ACC112 (cell line): ENCODE results near the gene DCLK1.

Source experiments
- H2AFZ ChIP-seq: fragments of 200-600 bp; sonication (generic); one replicate; pipeline ENCODE4 v1.6.0; 2017; ENCODE audit warnings: antibody characterized with exemption, low read length; ENCODE audit not compliant: unreplicated experiment
- H3K27ac ChIP-seq: fragments of 200-600 bp; sonication (generic); 2 replicates; pipeline ENCODE4 v1.5.1; 2014; ENCODE audit warnings: low read depth, mild to moderate bottlenecking, antibody characterized with exemption, low read length, moderate library complexity
- H3K27me3 ChIP-seq: fragments of 200-600 bp; sonication (generic); 2 replicates; pipeline ENCODE4 v1.6.1; 2014; ENCODE audit warnings: mild to moderate bottlenecking, antibody characterized with exemption, low read length, moderate library complexity, mixed read lengths; ENCODE audit not compliant: insufficient read depth
- H3K36me3 ChIP-seq: fragments of 200-600 bp; sonication (generic); 2 replicates; pipeline ENCODE4 v1.6.1; 2016; ENCODE audit warnings: mild to moderate bottlenecking, antibody characterized with exemption, low read length, moderate library complexity, mixed read lengths; ENCODE audit not compliant: insufficient read depth
- H3K4me1 ChIP-seq: fragments of 200-600 bp; sonication (generic); one replicate; pipeline ENCODE4 v1.6.1; 2016; ENCODE audit warnings: low read length, mixed read lengths; ENCODE audit not compliant: insufficient read depth, unreplicated experiment, control insufficient read depth
- H3K4me3 ChIP-seq: fragments of 200-600 bp; sonication (generic); 2 replicates; pipeline ENCODE4 v1.5.1; 2014; ENCODE audit warnings: mild to moderate bottlenecking, low read depth, low read length
- H3K79me2 ChIP-seq: fragments of 200-600 bp; sonication (generic); one replicate; pipeline ENCODE4 v1.6.0; 2016; ENCODE audit warnings: low read length; ENCODE audit not compliant: control insufficient read depth, unreplicated experiment, insufficient read depth

DCLK1 gene

DNA sequence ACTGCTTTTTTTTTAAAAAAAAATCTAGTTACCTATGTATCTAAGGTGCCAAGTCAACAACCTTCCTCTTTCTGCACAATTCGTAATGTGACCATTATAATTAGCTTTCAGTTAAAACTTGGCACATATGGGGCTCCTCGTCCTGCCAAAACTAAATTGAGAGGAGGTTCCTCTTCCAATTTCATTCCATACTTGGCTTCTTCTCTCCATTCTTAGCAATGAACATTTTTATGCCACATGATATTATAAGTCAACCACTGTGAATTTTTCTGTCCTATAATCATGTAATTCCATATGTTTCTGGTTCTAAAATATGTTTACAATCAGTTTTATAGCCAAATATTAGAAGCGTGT lies 177.0 kb downstream of the DCLK1 start:
- Histone ChIP-seq H3K36me3 (no peaks in the 10 kb centered on the region), H3K27ac (no peak overlapping the region), H3K27me3 (no peaks in the 10 kb centered on the region), H3K4me1 (peaks cover 10% of the 10 kb centered on the region), H2AFZ (no peak overlapping the region), H3K79me2 (no peaks in the 10 kb centered on the region), H3K4me3 (no peak overlapping the region)

DNA sequence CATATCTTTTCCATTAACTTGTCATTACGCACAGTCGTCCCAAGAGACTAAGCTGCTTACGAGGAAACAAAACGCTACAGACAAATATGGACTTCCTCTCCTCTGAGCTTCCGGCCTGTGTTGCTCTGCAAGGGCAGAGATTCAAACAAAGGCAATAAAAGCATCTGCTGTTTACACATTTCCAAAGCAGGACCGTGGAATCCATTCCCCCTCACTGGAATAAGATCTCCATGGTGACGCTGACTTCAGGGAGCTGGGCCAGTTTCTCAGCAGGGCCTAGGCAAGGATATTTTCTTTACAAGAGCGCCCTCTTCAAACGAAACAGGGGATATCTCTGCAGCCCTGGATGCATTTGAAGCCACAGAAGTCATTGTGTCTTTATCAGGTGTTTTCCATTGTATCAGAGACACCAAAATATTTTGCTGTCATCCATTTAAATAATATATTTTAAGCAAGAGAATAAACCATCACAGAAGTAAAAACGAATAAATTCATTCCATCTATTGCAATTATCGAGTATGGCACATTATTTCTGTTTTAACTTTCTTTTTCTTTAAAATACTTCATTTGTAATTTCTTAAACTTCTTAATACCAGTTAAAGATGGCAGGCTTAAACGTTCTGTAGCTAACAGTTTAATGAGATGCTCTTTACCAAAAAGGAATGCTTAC lies 177.5 kb downstream of the DCLK1 start:
- peak overlapping the region; percentile 26; the same call in 1 of the 2 replicates for H3K27ac ChIP-seq
- no peaks in the 10 kb centered on the region for H3K36me3 ChIP-seq
- H3K27me3 ChIP-seq = no peaks in the 10 kb centered on the region
- H3K4me3 ChIP-seq = peak overlapping the region; percentile 47; the same call in 1 of the 2 replicates
- H3K79me2 ChIP-seq = no peaks in the 10 kb centered on the region
- peak overlapping the region; percentile 20 for H2AFZ ChIP-seq
- H3K4me1 ChIP-seq = peaks cover 8% of the 10 kb centered on the region

DNA sequence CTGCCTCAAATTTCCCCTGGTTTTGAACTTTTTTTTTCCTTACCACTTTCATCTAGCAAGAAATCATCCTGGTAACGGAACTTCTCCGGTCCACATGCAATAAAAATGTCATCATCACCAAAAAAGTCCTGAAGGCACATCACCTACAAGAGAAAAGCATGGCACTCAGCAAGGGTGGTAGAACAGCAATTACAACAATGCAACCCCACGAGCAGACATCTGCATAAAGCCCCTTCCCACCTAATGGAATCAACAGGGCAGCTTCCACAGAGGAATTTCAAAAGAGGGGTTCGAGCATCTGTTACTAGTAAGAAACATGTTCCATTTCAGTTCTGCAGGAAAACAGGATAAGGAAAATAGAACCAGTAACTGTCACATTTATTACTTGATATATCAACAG lies 183.9 kb downstream of the DCLK1 start:
- H3K27me3 ChIP-seq = no peaks in the 10 kb centered on the region
- no peak overlapping the region for H3K27ac ChIP-seq
- no peaks in the 10 kb centered on the region for H3K4me1 ChIP-seq
- no peaks in the 10 kb centered on the region for H3K36me3 ChIP-seq
- H3K4me3 ChIP-seq = no peak overlapping the region
- no peaks in the 10 kb centered on the region for H3K79me2 ChIP-seq
- H2AFZ ChIP-seq = no peak overlapping the region

DNA sequence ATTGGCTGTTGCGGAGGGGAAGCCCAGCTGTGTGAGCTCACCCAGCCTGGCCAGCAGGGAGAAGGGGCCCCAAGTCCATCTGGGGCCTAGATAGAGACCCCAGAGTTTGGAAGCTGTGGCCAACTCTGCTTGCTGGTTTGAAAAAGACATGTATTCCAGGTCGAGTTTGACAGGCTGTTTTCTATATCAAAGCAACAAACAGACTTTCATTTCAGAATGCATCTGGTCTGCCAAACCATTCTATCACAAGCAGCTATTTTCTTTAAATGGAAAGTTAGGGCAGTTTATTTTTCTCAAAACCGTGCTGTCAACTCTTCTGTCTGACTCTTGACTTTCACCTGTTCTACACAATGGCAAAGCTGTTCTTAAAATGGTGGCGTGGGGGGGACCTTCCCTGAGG lies 185.8 kb downstream of the DCLK1 start:
- H3K4me1 ChIP-seq = no peaks in the 10 kb centered on the region
- no peak overlapping the region for H2AFZ ChIP-seq
- H3K27ac ChIP-seq = no peak overlapping the region

DNA sequence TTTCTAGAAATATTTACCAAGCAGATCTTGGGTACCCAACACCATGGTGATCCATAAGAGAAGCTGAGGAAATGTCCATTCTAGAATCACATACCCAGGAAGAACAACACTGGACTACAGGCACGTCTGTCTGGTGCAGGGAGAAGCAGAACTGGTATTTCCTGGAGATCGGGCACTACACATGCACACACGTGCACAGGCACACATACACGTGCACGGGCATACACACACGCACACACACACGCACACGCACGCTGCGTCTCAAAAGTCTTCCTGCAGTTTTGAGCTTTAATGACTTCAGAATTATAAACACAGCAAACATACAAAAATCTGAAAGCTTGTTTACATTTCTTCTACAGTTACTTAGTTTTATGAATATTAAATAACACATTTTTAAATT lies 189.8 kb downstream of the DCLK1 start:
- H3K27me3 ChIP-seq = no peaks in the 10 kb centered on the region
- no peak overlapping the region for H2AFZ ChIP-seq
- H3K27ac ChIP-seq = no peak overlapping the region
- no peaks in the 10 kb centered on the region for H3K79me2 ChIP-seq
- H3K36me3 ChIP-seq = no peaks in the 10 kb centered on the region
- H3K4me3 ChIP-seq = no peak overlapping the region
- no peaks in the 10 kb centered on the region for H3K4me1 ChIP-seq

More for the DNA sequence above, 185.8 kb downstream of the DCLK1 start:
- Histone ChIP-seq H3K79me2 (no peaks in the 10 kb centered on the region), H3K36me3 (no peaks in the 10 kb centered on the region), H3K27me3 (no peaks in the 10 kb centered on the region), H3K4me3 (no peak overlapping the region)

DNA sequence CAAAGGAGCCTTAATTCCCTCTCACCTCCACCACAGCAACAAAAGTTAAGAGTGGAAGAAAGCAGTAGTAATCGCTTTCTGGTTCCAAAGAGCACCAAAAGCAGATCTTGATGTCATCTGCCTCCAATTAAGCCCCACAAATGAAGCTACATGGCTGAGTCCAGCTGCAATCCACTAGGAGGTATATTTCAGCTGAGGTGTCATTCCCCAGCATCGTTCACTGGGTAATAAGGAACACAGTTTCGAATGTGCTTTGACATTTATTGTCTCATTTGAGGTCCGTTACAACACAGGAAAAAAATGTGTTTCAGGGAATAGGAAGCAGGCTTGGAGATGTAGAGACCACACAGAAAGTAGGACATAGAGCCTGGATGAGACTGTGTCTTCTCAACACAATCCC lies 190.4 kb downstream of the DCLK1 start:
- Histone ChIP-seq H3K27ac (no peak overlapping the region), H3K36me3 (no peaks in the 10 kb centered on the region), H3K4me3 (no peak overlapping the region), H2AFZ (no peak overlapping the region), H3K79me2 (no peaks in the 10 kb centered on the region), H3K4me1 (no peaks in the 10 kb centered on the region), H3K27me3 (no peaks in the 10 kb centered on the region)

DNA sequence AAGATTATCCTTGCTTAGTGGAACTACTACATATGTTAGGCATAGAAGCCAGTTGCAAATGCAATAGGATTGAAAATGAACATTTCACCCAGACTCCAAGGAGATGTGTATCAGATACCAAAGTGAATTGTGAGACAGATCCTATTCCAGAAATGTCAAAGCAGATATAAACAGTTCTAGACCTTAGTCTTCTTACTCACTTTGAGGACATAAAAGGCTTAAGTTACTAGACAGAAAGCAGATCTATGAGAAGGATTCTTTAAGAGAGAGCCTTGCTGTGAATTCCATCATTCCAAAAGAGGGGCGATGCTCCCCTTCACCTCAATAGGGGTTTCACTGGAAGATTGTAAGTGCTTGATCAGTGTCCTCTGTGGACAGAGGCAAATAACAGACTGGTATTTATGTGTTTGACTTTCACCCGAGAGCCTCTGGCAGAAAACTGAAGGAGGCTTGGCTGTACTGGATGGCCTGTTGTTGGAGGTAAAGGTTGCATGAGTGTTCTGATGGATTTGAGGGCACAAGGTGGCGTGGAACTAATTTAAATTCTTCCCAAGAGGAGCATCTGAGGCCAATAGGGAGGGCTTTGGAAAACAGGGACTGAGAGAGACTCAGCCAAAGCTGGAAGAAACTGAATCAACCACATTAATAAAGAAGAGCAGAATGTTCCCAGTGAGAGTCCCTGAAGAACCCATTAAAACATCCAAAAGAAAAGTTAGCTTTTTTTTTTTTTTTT lies 194.8 kb downstream of the DCLK1 start:
- no peak overlapping the region for H3K4me3 ChIP-seq
- no peaks in the 10 kb centered on the region for H3K4me1 ChIP-seq
- no peaks in the 10 kb centered on the region for H3K36me3 ChIP-seq
- no peak overlapping the region for H3K27ac ChIP-seq
- no peak overlapping the region for H2AFZ ChIP-seq
- H3K79me2 ChIP-seq = no peaks in the 10 kb centered on the region
- no peaks in the 10 kb centered on the region for H3K27me3 ChIP-seq

DNA sequence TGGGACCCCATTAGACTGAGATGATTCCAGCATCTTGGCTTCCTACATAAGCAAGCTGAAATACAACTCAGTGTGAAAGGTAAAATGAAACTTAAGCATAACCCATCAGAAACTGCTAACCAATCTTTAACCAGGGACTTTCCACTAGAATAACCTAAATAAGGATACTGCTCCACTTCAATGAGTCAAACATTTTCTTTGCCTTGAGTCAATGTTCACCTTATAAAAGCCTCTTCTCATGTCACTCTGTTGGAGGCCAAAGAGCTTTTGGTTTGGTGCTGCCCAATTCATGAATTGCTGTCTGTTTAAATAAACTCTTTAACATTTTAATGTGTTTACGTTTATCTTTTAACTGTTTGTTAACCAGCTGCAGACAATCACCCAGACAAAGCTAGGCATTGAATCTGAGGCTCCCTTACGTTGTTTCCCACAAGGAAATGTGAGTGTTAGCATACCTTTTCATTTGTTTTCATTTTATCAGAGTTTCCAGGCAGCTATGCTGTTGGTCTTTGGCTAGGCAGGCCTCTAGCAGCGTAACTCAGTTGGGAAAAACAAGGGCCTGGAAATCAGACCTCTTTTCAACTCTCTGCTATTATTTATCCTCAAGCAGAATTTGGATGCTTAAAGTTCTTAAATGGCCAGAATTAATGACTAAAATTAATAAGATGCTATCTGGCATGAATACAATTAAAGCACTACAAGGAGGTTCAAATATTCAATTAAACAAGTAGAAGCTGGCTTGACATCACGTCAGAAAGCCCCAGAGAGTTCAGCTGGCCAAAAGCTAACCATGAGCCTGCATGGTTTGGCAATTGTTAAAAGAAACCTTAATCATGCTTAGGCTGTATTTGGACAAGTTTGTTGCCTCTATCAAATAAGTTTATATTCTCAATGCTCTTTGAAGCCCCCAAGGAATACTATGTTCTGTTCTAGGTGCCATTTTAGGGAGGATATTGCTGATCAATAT lies 200.2 kb downstream of the DCLK1 start:
- H3K4me3 ChIP-seq = no peak overlapping the region
- no peaks in the 10 kb centered on the region for H3K79me2 ChIP-seq
- peaks cover 25% of the 10 kb centered on the region for H3K4me1 ChIP-seq
- no peak overlapping the region for H2AFZ ChIP-seq
- H3K27ac ChIP-seq = no peak overlapping the region
- no peaks in the 10 kb centered on the region for H3K27me3 ChIP-seq
- no peaks in the 10 kb centered on the region for H3K36me3 ChIP-seq

DNA sequence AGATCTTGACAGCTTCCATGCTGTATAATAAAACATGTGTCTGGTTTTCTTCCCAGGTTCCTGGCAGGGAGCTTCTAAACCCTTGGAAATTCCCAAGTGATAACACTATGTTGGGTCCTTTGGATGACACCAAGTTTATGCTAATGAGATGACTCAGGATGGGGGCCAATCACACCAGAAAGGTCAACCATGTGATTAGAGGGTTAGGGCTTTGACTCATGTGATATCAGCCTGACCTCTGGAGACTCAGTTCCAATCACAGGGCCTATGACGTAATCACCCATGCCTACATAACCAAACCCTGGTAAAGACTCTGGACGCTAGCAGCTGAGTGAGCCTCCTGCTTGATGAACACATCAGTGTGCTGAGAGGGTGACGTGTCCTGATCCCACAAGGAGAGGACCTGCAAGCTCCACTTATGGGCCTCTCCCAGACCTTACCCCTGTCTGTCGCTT lies 203.6 kb downstream of the DCLK1 start:
- Histone ChIP-seq H2AFZ (no peak overlapping the region), H3K36me3 (no peaks in the 10 kb centered on the region), H3K27ac (peak overlapping the region; percentile 76)

DNA sequence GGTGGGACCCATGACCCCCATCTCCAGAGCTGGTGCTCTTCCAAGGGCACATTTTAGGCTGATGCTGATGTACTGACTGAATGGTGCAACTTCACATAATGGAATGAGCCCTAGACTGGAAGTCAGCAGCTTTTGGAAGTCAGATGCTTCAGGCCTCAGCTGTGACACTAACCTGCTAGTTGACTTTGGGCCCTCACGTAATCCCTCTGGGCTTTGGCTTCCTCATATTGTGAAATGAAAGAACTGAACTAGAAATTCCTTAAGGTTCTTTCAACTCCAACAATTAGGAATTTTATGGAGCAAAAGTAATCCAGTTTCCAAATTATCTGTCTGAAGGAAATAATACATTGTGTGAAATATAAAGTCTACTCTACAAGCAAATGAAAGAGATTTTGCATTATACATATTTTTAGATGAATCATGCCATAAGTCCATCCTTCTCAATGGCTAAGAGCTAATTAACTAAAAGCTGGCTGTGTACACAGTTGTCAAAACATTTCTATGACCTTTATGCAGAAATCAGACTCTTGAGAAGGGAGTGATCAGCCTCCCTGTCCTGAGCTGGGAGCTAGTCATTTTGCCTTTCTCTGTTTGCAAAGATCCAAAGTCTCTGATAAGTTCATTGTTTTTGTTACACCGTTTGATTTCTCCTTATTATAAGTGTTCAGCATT lies 204.2 kb downstream of the DCLK1 start:
- Histone ChIP-seq H2AFZ (no peak overlapping the region), H3K27ac (peak overlapping the region; percentile 76), H3K79me2 (no peaks in the 10 kb centered on the region), H3K4me1 (peaks cover 45% of the 10 kb centered on the region), H3K27me3 (no peaks in the 10 kb centered on the region), H3K36me3 (no peaks in the 10 kb centered on the region), H3K4me3 (no peak overlapping the region)

More for the DNA sequence above, 203.6 kb downstream of the DCLK1 start:
- H3K79me2 ChIP-seq = no peaks in the 10 kb centered on the region
- H3K4me3 ChIP-seq = no peak overlapping the region
- peaks cover 40% of the 10 kb centered on the region for H3K4me1 ChIP-seq
- no peaks in the 10 kb centered on the region for H3K27me3 ChIP-seq
